Stimulated activated CD8-positive, alpha-beta memory T cell treated with anti-CD3 and anti-CD28 coated beads, Interleukin-15, amount 100 ng/mL, for 4 hours (primary cell): ENCODE measurements around the gene ABCC3.

Experiments
- DNase-seq, 2 donors: peaks; one replicate each; pipeline ENCODE4 v3.0.0-alpha.2; 2020; ENCODE audit warnings: low read depth in 2 of 2

Gene ABCC3

GRCh38 chr17:50634224-50634914 lies at the start of gene ABCC3:
Gene ABCC3, plus strand, starts transcription at chr17:50634881. Its CDS starts 56 bp downstream, at chr17:50634937.
- DNase-seq: no peak

GRCh38 chr17:50585346-50585745 lies 49.3 kb upstream of the ABCC3 start:
- no peak for DNase-seq

- no peak for DNase-seq
Observed at GRCh38 chr17:50585891-50586290, 48.8 kb upstream of the ABCC3 start.

- no peak for DNase-seq
Observed at GRCh38 chr17:50586421-50587247, 48.0 kb upstream of the ABCC3 start.

DNA sequence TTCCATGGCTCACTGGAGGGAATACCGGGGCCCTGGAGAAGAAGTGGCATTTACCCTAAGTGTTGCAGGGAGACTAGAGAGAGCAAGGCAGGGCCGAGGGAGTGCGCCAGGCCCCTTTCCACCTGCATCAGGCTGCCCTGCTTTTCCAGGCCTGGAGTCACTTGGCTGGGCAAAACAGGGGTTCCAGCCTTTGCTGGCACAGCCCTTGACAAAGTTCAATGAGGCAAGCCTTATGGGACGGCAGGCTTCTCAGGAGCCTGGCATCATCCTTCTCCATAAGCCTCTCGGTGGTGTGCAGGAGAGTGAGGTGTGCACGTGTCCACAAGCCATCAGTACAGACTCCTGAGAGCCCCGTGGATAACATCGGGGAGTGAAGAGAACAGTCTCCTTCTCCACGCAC lies 47.1 kb upstream of the ABCC3 start:
- DNase-seq: no peak

GRCh38 chr17:50588391-50589049 lies 46.2 kb upstream of the ABCC3 start:
- no peak for DNase-seq

- DNase-seq: no peak
Observed at GRCh38 chr17:50589095-50589705, 45.5 kb upstream of the ABCC3 start.

- DNase-seq: no peak
Observed at GRCh38 chr17:50590946-50591737, 43.5 kb upstream of the ABCC3 start.

- no peak for DNase-seq
Observed at GRCh38 chr17:50593321-50593720, 41.4 kb upstream of the ABCC3 start.

GRCh38 chr17:50594128-50594823 lies 40.4 kb upstream of the ABCC3 start:
- DNase-seq: no peak

GRCh38 chr17:50594892-50595291 lies 39.8 kb upstream of the ABCC3 start:
- DNase-seq: no peak

DNA sequence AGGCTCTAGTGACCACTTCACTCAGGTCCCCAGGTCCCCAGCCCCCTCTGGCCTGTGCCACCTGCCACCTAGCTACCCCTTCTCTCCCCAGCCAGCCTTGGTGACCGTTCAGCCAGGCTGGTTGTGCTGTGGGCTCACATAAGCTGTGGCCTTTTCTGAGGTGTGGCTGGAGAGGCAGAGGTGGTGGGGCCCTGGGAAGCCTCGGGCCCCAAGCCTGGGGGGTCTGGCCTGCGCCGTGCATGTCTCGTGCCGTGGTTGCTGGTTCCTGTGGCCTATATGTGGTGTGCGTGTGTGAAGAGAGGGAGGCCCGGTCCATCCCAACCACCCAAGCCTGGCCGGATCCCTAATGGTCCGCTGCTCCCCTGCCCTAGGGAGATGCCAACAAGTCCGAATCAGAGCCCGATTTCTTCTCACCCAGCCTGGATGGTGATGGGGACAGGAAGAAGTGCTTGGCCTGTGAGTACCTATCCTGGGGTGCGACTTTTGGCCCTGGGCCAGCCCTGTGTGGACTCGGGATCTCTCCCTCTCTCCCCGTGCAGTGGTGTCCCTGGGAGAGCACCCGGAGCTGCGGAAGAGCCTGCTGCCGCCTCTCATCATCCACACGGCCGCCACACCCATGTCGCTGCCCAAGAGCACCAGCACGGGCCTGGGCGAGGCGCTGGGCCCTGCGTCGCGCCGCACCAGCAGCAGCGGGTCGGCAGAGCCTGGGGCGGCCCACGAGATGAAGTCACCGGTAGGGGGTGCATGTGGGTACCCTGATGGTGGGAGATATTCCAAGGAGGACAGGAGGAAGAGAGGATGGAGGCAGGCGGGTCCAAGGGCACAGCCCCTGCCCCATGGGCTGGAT lies 38.3 kb upstream of the ABCC3 start:
- DNase-seq: no peak

DNA sequence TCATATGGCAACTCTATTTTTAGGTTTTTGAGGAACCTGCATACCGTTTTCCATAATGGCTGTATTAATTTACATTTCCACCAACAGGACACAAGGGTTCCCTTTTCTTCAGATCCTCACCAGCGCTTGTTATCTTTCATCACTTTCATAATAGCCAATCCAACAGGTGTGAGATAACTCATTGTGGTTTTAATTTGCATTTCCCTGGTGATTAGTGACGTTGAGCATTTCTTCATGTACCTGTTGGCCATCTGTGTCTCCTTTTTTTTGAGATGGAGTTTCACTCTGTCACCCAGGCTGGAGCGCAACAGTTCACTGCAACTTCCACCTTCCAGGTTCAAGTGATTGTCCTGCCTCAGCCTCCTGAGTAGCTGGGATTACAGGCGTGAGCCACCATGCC lies 36.2 kb upstream of the ABCC3 start:
- no peak for DNase-seq

DNA sequence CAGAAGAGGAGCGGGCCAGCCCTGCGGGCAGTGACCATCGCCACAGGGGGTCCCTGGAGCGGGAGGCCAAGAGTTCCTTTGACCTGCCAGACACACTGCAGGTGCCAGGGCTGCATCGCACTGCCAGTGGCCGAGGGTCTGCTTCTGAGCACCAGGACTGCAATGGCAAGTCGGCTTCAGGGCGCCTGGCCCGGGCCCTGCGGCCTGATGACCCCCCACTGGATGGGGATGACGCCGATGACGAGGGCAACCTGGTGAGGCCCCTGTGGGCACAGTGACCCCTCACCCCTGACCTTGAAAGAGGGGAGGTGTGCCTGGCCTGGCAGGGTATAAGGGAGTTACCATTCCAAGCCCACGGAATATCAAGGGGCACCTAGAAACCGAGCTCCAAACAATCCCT lies 35.1 kb upstream of the ABCC3 start:
- DNase-seq: no peak

DNA sequence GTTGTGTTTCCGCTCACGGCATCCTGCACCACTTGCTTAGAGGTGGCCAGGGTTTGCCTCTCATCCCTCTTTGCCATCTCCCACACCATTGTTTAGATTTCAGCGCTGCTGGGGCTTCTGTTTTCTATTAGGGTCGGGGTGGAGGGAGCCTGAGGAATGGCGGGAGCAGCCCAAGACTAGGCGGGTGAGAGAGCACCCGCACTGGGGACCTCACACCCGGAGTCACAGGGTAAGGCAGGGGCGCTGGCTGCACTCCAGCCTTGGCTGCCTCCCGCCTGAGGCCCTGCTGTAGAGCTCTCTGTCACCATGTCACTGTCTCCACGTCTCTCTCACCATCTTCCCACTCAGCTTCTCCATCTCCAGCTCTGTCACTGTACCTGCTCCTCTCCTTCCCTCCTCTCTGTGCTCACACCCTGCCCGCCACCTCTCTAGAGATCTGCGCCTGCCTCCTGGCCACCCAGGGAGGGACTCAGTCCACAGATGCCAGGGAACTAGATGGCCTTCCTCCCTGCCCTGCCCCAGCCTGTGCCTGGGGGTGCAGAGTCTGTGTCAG lies 32.8 kb upstream of the ABCC3 start:
- DNase-seq: no peak

DNA sequence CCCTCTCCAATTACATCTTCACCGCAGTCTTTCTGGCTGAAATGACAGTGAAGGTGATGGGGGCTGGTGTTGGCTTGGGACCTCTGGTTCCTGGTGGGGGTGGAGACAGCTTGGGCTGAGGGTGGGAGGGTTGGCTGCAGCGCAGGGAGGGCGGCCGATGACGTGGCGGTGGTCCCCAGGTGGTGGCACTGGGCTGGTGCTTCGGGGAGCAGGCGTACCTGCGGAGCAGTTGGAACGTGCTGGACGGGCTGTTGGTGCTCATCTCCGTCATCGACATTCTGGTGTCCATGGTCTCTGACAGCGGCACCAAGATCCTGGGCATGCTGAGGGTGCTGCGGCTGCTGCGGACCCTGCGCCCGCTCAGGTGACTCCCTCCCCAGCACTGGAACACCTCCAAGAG lies 31.8 kb upstream of the ABCC3 start:
- no peak for DNase-seq

- no peak for DNase-seq
Observed at GRCh38 chr17:50603340-50603739, 31.3 kb upstream of the ABCC3 start.

DNA sequence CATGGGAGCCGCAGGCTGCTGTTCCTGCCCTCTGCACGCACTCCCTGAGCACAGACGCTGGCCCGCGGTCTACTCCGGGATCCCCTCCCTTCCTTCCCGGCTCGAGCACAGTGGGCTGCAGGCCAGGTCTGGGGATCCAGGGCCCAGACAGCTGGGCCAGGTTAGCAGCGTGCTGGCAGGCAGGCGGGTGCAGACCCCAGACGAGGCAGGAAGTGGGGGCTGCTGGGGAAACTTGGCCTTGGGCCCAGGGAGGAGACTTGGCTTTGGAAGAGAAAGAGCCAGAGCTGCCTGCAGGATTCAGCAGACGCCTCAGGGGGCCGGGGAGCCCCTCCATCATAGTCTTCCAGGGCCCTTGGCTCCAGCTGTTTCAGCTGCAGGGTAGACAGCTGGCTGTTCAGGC lies 30.2 kb upstream of the ABCC3 start:
- DNase-seq: no peak

DNA sequence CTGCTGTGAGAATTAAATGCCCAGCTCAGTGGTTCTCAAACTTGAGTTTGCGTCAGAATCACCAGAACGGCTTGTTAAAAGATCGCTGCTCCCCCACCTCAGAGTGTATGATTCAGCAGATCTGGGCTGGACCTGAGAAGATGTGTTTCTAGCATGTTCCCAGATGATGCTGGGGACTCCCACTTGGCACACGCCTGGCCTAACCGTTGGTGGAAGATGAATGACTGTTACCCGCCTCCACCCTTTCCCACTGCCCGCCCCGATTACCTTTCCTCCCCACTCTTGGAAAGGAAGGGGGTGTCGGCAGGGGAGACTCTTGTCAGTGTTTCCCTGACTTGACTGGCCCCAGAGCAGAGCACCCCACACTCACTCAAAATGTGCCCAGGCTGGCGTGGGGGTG lies 29.3 kb upstream of the ABCC3 start:
- no peak for DNase-seq
